Measurements from ENCODE around the gene FAM227B. TPM values are rescaled to one million over a fixed set of nuclear protein-coding genes. Genes with fewer than 3 reads are reported as not detected.
"Not testable (repeated sequence)": the region's sequence is repeated elsewhere in the genome, so short reads cannot be mapped to it uniquely, and the experiment has no call there.

Gene FAM227B, protein sequence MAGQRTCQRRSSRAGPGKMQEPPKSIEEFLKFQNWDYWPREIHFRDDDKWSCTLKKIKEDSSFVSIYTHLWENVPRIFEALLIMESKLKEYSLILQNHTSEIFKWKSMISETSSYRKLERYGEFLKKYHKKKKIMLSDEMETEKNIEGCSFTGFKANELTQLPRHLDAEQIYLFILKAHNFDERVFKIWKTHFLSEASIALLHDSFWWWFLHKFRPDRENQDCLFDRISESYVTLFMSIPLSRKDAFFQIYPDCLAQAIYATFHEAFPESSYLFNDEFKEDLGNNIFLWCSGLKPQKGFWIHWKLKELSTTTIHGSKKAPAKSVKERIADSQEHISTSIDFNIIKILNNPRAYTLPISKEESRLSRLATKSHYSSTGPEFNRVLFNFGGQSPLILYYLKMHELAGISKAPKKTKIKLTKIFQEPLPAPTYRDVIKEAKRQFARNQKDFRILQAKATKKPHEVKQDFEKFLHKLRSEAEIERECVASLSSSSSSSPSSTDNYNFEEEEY
- total RNA-seq, result 10 to 100 TPM; 14.5 to 16.7 TPM
- polyA plus RNA-seq, result 10 to 100 TPM; 23.8 to 28.7 (median 27.6) TPM
- 2.1 to 10.9 (median 6.9) reads per million in 6 experiments for total RNA-seq

- H3K27ac Mint-ChIP-seq, result peak within 1 kb of the TSS; percentile 97 to 99 (median 98)
- peaks cover 0 to 15% (median 8%) of the 10 kb centered on the region in 9 donors for H3K9me3 Mint-ChIP-seq
- peaks cover 5 to 25% (median 19%) of the 10 kb centered on the region in 3 donors for H3K36me3 Mint-ChIP-seq
- peak within 1 kb of the TSS; percentile 92 to 99 (median 98) for H3K4me3 Mint-ChIP-seq
- POLR2A ChIA-PET, result interaction anchor here (0.6 to 2.0 kb wide), 7 partner anchors 451 to 1484 kb away, joined by 3 to 13 read pairs (median 5); partner anchors contain the start of genes CEP152, COPS2, EID1 and GABPB1
- peak; percentile 87 to 96 (median 92) for DNase-seq
- peaks cover 0 to 2% (median 0%) of the 10 kb centered on the region in 5 donors for H3K27me3 Mint-ChIP-seq
- ATAC-seq, result peak; percentile 95 to 96
- peaks cover 14 to 54% (median 48%) of the 10 kb centered on the region in 4 donors for H3K4me1 Mint-ChIP-seq
Measured at GRCh38 chr15:49620658-49621368, at the start of gene FAM227B, which contains the start of gene DTWD1. FAM227B (minus strand) TSS chr15:49620818; CDS start chr15:49615171, 5,647 bp downstream. DTWD1 (plus strand) TSS chr15:49621048; CDS start chr15:49625168, 4,120 bp downstream.

DNA sequence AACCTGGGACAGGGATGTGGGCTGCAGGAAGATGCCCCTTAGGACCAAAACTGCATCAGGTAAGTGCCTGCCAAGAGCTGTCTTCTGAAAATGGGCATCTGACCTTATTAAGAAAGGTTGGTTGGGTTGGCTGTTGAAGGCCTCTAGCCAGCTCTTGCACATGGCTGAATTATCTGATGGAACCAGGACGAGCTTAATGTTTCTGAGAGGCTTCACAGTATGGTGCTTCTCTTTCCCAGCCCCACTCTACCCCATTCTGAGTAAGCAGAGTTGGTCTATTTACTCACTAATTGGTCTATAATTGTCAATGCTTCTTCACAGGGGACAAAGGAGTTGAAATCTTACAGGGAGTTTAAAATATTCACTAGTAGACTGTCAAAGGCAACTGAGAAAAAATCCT is 48.7 kb upstream of the FAM227B start:
- H3K27ac Mint-ChIP-seq, result no peak overlapping the region
- no peaks in the 10 kb centered on the region for H3K4me1 Mint-ChIP-seq
- H3K36me3 Mint-ChIP-seq, result no peaks in the 10 kb centered on the region
- no peak overlapping the region for H3K4me3 Mint-ChIP-seq
- H3K27me3 Mint-ChIP-seq, result peaks cover 0 to 9% (median 3%) of the 10 kb centered on the region in 5 donors
- no peaks in the 10 kb centered on the region for H3K9me3 Mint-ChIP-seq
- DNase-seq, result no peak
- POLR2A ChIA-PET, result no interaction called here
- ATAC-seq, result no peak

- POLR2A ChIA-PET, H3K9me3 Mint-ChIP-seq, H3K4me1 Mint-ChIP-seq, H3K36me3 Mint-ChIP-seq, H3K27ac Mint-ChIP-seq, ATAC-seq, DNase-seq, H3K4me3 Mint-ChIP-seq: not testable (repeated sequence)
- peaks cover 0 to 16% (median 11%) of the 10 kb centered on the region in 5 donors for H3K27me3 Mint-ChIP-seq
Measured at GRCh38 chr15:49666486-49666885, 45.9 kb upstream of the FAM227B start.

- no peaks in the 10 kb centered on the region for H3K9me3 Mint-ChIP-seq
- peaks cover 7 to 20% (median 11%) of the 10 kb centered on the region in 5 donors for H3K27me3 Mint-ChIP-seq
- H3K36me3 Mint-ChIP-seq, result no peaks in the 10 kb centered on the region
- H3K27ac Mint-ChIP-seq, result no peak overlapping the region
- no peaks in the 10 kb centered on the region for H3K4me1 Mint-ChIP-seq
- DNase-seq (no peak), ATAC-seq (no peak)
- POLR2A ChIA-PET, result no interaction called here
- H3K4me3 Mint-ChIP-seq, result no peak overlapping the region
Measured at GRCh38 chr15:49664716-49665115, 44.1 kb upstream of the FAM227B start.

GRCh38 chr15:49656734-49657133 is 36.1 kb upstream of the FAM227B start:
- no peak for DNase-seq
- Mint-ChIP-seq H3K27me3 (peaks cover 11 to 36% (median 16%) of the 10 kb centered on the region in 5 donors), H3K36me3 (peaks cover 0 to 34% (median 9%) of the 10 kb centered on the region in 3 donors), H3K4me1 (no peaks in the 10 kb centered on the region), H3K27ac (no peak overlapping the region), H3K9me3 (peaks cover 11 to 48% (median 26%) of the 10 kb centered on the region in 9 donors), H3K4me3 (no peak overlapping the region)
- ATAC-seq, result no peak
- POLR2A ChIA-PET, result no interaction called here

GRCh38 chr15:49652922-49653321 is 32.3 kb upstream of the FAM227B start:
- Mint-ChIP-seq H3K36me3 (peaks cover 0 to 28% (median 7%) of the 10 kb centered on the region in 3 donors), H3K27ac (no peak overlapping the region), H3K9me3 (peaks cover 2 to 37% (median 24%) of the 10 kb centered on the region in 9 donors), H3K4me1 (no peaks in the 10 kb centered on the region), H3K4me3 (no peak overlapping the region), H3K27me3 (peaks cover 4 to 13% (median 7%) of the 10 kb centered on the region in 5 donors)
- DNase-seq (no peak), ATAC-seq (no peak)
- POLR2A ChIA-PET, result no interaction called here

DNA sequence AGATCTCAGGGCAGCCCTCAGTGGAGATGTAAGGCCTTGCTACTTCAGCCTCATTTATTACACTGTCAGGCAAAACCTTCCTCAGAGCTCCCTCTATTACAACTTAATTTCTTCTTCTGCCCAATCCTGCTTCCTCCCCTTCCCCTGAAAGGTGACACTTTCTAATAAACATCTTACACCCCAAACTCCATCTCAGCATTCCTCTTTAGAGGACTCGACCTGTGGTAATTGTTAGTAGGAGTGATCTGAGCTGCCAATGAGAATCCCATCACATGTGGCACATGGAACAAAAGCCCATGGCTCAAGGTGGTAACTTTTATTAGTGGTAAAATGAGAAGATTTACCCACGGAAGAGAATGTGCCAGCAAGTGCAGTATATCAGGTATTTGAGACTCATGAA is 30.1 kb upstream of the FAM227B start:
- no peak overlapping the region for H3K4me3 Mint-ChIP-seq

GRCh38 chr15:49649987-49650386 is 29.4 kb upstream of the FAM227B start:
- peaks cover 0 to 32% (median 17%) of the 10 kb centered on the region in 9 donors for H3K9me3 Mint-ChIP-seq
- no peak for DNase-seq
- peaks cover 2 to 15% (median 3%) of the 10 kb centered on the region in 3 donors for H3K36me3 Mint-ChIP-seq
- POLR2A ChIA-PET, result no interaction called here
- no peak overlapping the region for H3K27ac Mint-ChIP-seq
- no peak for ATAC-seq
- no peak overlapping the region for H3K4me3 Mint-ChIP-seq
- no peaks in the 10 kb centered on the region for H3K27me3 Mint-ChIP-seq
- no peaks in the 10 kb centered on the region for H3K4me1 Mint-ChIP-seq

More for the DNA sequence above, 30.1 kb upstream of the FAM227B start:
- ATAC-seq (no peak), DNase-seq (no peak)
- H3K9me3 Mint-ChIP-seq, result peaks cover 0 to 38% (median 22%) of the 10 kb centered on the region in 9 donors
- POLR2A ChIA-PET, result no interaction called here
- H3K27ac Mint-ChIP-seq, result no peak overlapping the region
- H3K27me3 Mint-ChIP-seq, result no peaks in the 10 kb centered on the region
- H3K36me3 Mint-ChIP-seq, result peaks cover 2 to 20% (median 6%) of the 10 kb centered on the region in 3 donors
- no peaks in the 10 kb centered on the region for H3K4me1 Mint-ChIP-seq

GRCh38 chr15:49646891-49647290 is 26.3 kb upstream of the FAM227B start:
- POLR2A ChIA-PET, result interaction anchor here (1.2 kb wide), 1 partner anchor 8 kb away, joined by 3 read pairs; no protein-coding TSS in a partner anchor
- Mint-ChIP-seq H3K27me3 (no peaks in the 10 kb centered on the region), H3K36me3 (peaks cover 0 to 17% (median 2%) of the 10 kb centered on the region in 3 donors), H3K4me1 (no peaks in the 10 kb centered on the region), H3K9me3 (peaks cover 0 to 5% (median 0%) of the 10 kb centered on the region in 9 donors), H3K27ac (no peak overlapping the region), H3K4me3 (no peak overlapping the region)
- ATAC-seq (no peak), DNase-seq (no peak)

- H3K27ac Mint-ChIP-seq, result peak overlapping the region in 2 of 10 donors; percentile 18 to 63
- peaks cover 0 to 17% (median 2%) of the 10 kb centered on the region in 3 donors for H3K36me3 Mint-ChIP-seq
- H3K9me3 Mint-ChIP-seq, result peaks cover 0 to 4% (median 0%) of the 10 kb centered on the region in 9 donors
- no peaks in the 10 kb centered on the region for H3K4me1 Mint-ChIP-seq
- no peak overlapping the region for H3K4me3 Mint-ChIP-seq
- H3K27me3 Mint-ChIP-seq, result no peaks in the 10 kb centered on the region
- POLR2A ChIA-PET, result no interaction called here
- ATAC-seq (no peak), DNase-seq (no peak)
Measured at GRCh38 chr15:49645941-49646340, 25.3 kb upstream of the FAM227B start.

DNA sequence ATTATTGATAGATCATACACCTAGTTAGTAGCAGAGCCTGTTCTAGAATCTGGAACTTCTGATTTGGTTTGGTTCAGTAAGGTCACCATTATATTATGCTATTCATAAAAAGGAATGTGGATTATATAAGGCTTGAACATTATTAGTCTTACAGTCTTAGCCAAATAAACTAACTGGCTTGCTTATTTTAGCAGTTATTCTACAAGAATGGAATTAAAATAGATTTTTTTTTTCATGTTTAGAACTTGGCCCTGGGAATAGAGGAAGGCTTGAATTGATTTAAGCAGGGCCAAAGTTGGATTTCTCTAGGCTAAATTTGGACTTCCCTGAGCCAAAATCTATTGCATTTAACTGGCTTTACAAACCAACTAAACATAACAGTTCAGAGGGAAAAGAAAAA is 24.7 kb upstream of the FAM227B start:
- POLR2A ChIA-PET, result no interaction called here
- ATAC-seq (no peak), DNase-seq (no peak)
- Mint-ChIP-seq H3K27ac (peak overlapping the region in 1 of 10 donors; percentile 64), H3K36me3 (peaks cover 0 to 22% (median 2%) of the 10 kb centered on the region in 3 donors), H3K4me3 (no peak overlapping the region), H3K27me3 (no peaks in the 10 kb centered on the region), H3K9me3 (peaks cover 0 to 4% (median 0%) of the 10 kb centered on the region in 9 donors), H3K4me1 (peaks cover 0 to 1% (median 0%) of the 10 kb centered on the region in 4 donors)

DNA sequence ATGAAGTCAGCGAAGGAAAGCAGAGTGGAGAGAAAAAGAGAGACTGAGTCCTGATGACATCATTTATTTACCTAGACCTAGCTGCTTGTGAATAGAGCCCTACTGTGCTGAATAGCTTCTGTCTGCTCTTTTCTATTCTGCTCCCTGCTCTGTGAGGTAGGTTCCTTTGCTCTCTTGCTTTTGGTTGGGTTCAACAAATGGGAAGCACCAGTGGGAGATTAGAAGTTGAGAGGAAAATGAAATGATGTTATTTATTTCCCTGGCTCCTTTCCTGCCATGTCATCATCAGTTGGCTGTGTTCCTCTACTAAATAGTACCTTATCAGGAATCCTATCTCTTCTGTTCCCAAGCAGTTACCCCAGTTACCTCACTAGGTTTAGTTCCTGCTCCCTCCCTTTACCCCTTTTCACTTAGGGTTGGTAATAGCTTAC is 23.8 kb upstream of the FAM227B start:
- peak overlapping the region in 3 of 10 donors; percentile 6 to 44 (median 13) for H3K27ac Mint-ChIP-seq
- ATAC-seq (no peak), DNase-seq (no peak)
- H3K4me1 Mint-ChIP-seq, result peaks cover 0 to 1% (median 0%) of the 10 kb centered on the region in 4 donors
- no peaks in the 10 kb centered on the region for H3K27me3 Mint-ChIP-seq
- POLR2A ChIA-PET, result no interaction called here
- peaks cover 0 to 2% (median 0%) of the 10 kb centered on the region in 9 donors for H3K9me3 Mint-ChIP-seq
- H3K4me3 Mint-ChIP-seq, result no peak overlapping the region
- H3K36me3 Mint-ChIP-seq, result peaks cover 0 to 26% (median 2%) of the 10 kb centered on the region in 3 donors
